ENCODE measurements around the gene GATAD2A.

Gene GATAD2A

GRCh38 chr19:19485161-19485997, 79.9 kb downstream of the GATAD2A start:
- no peak for TF ChIP-seq CTCF (IDR thresholded peaks at IDR 0.05; ENCODE audit: insufficient read depth, low read length, missing control alignments)
- ChIA-PET CTCF (interaction anchor here (0.9 to 10.3 kb wide), 4 partner anchors 10 to 142 kb away, joined by 3 to 392 read pairs (median 4); no protein-coding TSS in a partner anchor), POLR2A (no interaction called here)
- no peak for DNase-seq (ENCODE audit: low read depth, low spot score)
- no peak overlapping the region for H3K4me3 ChIP-seq (ENCODE audit: low read depth, low read length)

GRCh38 chr19:19485998-19486290, 80.5 kb downstream of the GATAD2A start:
- no peak for TF ChIP-seq CTCF (IDR thresholded peaks at IDR 0.05; ENCODE audit: insufficient read depth, low read length, missing control alignments)
- no peak overlapping the region for H3K4me3 ChIP-seq (ENCODE audit: low read depth, low read length)
- ChIA-PET POLR2A (no interaction called here), CTCF (interaction anchor here (0.7 to 10.3 kb wide), 6 partner anchors 9 to 143 kb away, joined by 3 to 392 read pairs (median 3); no protein-coding TSS in a partner anchor)
- no peak for DNase-seq (ENCODE audit: low read depth, low spot score)

- no peak for TF ChIP-seq CTCF (IDR thresholded peaks at IDR 0.05; ENCODE audit: insufficient read depth, low read length, missing control alignments)
- ChIA-PET CTCF (interaction anchor here (0.7 to 10.3 kb wide), 5 partner anchors 10 to 143 kb away, joined by 3 to 392 read pairs (median 3); no protein-coding TSS in a partner anchor), POLR2A (no interaction called here)
- no peak for DNase-seq (ENCODE audit: low read depth, low spot score)
- no peak overlapping the region for H3K4me3 ChIP-seq (ENCODE audit: low read depth, low read length)
Observed at GRCh38 chr19:19486343-19487076, 81.0 kb downstream of the GATAD2A start.

- H3K4me3 ChIP-seq (ENCODE audit: low read depth, low read length) = no peak overlapping the region
- ChIA-PET CTCF (interaction anchor here (0.9 to 10.3 kb wide), 5 partner anchors 9 to 123 kb away, joined by 3 to 392 read pairs (median 4); no protein-coding TSS in a partner anchor), POLR2A (no interaction called here)
- DNase-seq (ENCODE audit: low read depth, low spot score) = no peak
- TF ChIP-seq CTCF (IDR thresholded peaks at IDR 0.05; ENCODE audit: insufficient read depth, low read length, missing control alignments) = no peak
Observed at GRCh38 chr19:19487077-19487949, 81.8 kb downstream of the GATAD2A start.

- CTCF ChIA-PET = interaction anchor here (0.9 to 10.3 kb wide), 9 partner anchors 8 to 200 kb away, joined by 3 to 392 read pairs (median 31); partner anchors contain the start of gene GATAD2A
- POLR2A ChIA-PET = interaction anchor here (0.5 to 0.7 kb wide), 2 partner anchors 87 to 103 kb away, joined by 3 to 5 read pairs; no protein-coding TSS in a partner anchor
- no peak for DNase-seq (ENCODE audit: low read depth, low spot score)
- TF ChIP-seq CTCF (IDR thresholded peaks at IDR 0.05; ENCODE audit: insufficient read depth, low read length, missing control alignments) = no peak
- H3K4me3 ChIP-seq (ENCODE audit: low read depth, low read length) = no peak overlapping the region
Observed at GRCh38 chr19:19487950-19488874, 82.7 kb downstream of the GATAD2A start.

Measured in AG04449 (cell line).